Astrocyte (in vitro differentiated cells and primary cell): ENCODE data around the gene UBE2E3. TPM values are rescaled to one million over a fixed set of nuclear protein-coding genes. Genes with fewer than 3 reads are reported as not detected.

Experiments used
- DNase-seq: peaks from one replicate; pipeline ENCODE4 v3.0.0-alpha.2; 2010; ENCODE audit warnings: low read depth
- FAIRE-seq: peaks from 2 replicates; lab custom pipeline; 2011; peaks lifted over from hg19 to GRCh38; lab: Jason Lieb, UNC
- H2AFZ ChIP-seq: 2 replicates; pipeline ENCODE4 v1.6.0; 2012; ENCODE audit warnings: low read depth, low read length, inconsistent platforms
- H3K27ac ChIP-seq: 2 replicates; pipeline ENCODE4 v1.5.1; 2011; ENCODE audit warnings: low read depth, low read length, inconsistent platforms
- H3K27me3 ChIP-seq: 2 replicates; pipeline ENCODE4 v1.6.0; 2011; ENCODE audit warnings: low read length, inconsistent platforms; ENCODE audit not compliant: insufficient read depth
- H3K36me3 ChIP-seq: 2 replicates; pipeline ENCODE4 v1.5.1; 2011; ENCODE audit warnings: low read length, inconsistent platforms; ENCODE audit not compliant: insufficient read depth
- H3K4me1 ChIP-seq: 2 replicates; pipeline ENCODE4 v1.5.1; 2011; ENCODE audit warnings: low read length, inconsistent platforms; ENCODE audit not compliant: insufficient read depth
- H3K4me2 ChIP-seq: 2 replicates; pipeline ENCODE4 v1.6.0; 2012; ENCODE audit warnings: low read length, inconsistent platforms
- H3K4me3 ChIP-seq: 2 replicates; pipeline ENCODE4 v1.5.1; 2011; ENCODE audit warnings: low read depth, mild to moderate bottlenecking, low read length, inconsistent platforms; ENCODE audit not compliant: insufficient read depth
- H3K79me2 ChIP-seq: 2 replicates; pipeline ENCODE4 v1.6.0; 2012; ENCODE audit warnings: mild to moderate bottlenecking, low read length, inconsistent platforms; ENCODE audit not compliant: insufficient read depth
- H3K9ac ChIP-seq: 2 replicates; pipeline ENCODE4 v1.6.0; 2012; ENCODE audit warnings: mild to moderate bottlenecking, low read length, inconsistent platforms
- H3K9me3 ChIP-seq: 2 replicates; pipeline ENCODE4 v1.5.1; 2012; ENCODE audit warnings: low read depth, mild to moderate bottlenecking, low read length, inconsistent platforms; ENCODE audit not compliant: insufficient read depth
- H4K20me1 ChIP-seq: 2 replicates; pipeline ENCODE4 v1.6.0; 2012; ENCODE audit warnings: low read length, inconsistent platforms; ENCODE audit not compliant: insufficient read depth
- H3K27ac Mint-ChIP-seq: one replicate; pipeline ENCODE4 v1.8.0; 2021; ENCODE audit warnings: mild to moderate bottlenecking, mixed read lengths; ENCODE audit not compliant: unreplicated experiment
- H3K27me3 Mint-ChIP-seq: one replicate; pipeline ENCODE4 v1.8.0; 2021; ENCODE audit warnings: low read depth, mixed read lengths; ENCODE audit not compliant: unreplicated experiment
- H3K36me3 Mint-ChIP-seq: one replicate; pipeline ENCODE4 v1.8.0; 2021; ENCODE audit warnings: low read depth, mixed read lengths; ENCODE audit not compliant: unreplicated experiment
- H3K4me1 Mint-ChIP-seq: one replicate; pipeline ENCODE4 v1.8.0; 2021; ENCODE audit warnings: low read depth, mixed read lengths; ENCODE audit not compliant: unreplicated experiment
- H3K4me3 Mint-ChIP-seq: one replicate; pipeline ENCODE4 v1.8.0; 2021; ENCODE audit warnings: mild to moderate bottlenecking, moderate library complexity, mixed read lengths; ENCODE audit not compliant: unreplicated experiment
- H3K9me3 Mint-ChIP-seq: one replicate; pipeline ENCODE4 v1.8.0; 2021; ENCODE audit warnings: mild to moderate bottlenecking, mixed read lengths; ENCODE audit not compliant: unreplicated experiment
- EZH2 ChIP-seq: IDR thresholded peaks from 2 replicates; pipeline ENCODE4 v1.6.1; 2012; ENCODE audit warnings: mild to moderate bottlenecking, low read length, inconsistent platforms; ENCODE audit not compliant: insufficient read depth
- total RNA-seq: library from RNA; stranded (reverse); gene quantifications from 2 replicates; pipeline ENCODE4 v1.2.1, GENCODE V29; 2021
- TF ChIP-seq, protein P1 (sequence below): IDR thresholded peaks from 2 replicates; pipeline ENCODE4 v1.5.1; 2011; ENCODE audit warnings: low read depth, mild to moderate bottlenecking, inconsistent platforms, low read length, moderate library complexity; ENCODE audit not compliant: insufficient read depth

UBE2E3 gene
- total RNA-seq, 1 donor from 2014 or later = 140 TPM

DNA sequence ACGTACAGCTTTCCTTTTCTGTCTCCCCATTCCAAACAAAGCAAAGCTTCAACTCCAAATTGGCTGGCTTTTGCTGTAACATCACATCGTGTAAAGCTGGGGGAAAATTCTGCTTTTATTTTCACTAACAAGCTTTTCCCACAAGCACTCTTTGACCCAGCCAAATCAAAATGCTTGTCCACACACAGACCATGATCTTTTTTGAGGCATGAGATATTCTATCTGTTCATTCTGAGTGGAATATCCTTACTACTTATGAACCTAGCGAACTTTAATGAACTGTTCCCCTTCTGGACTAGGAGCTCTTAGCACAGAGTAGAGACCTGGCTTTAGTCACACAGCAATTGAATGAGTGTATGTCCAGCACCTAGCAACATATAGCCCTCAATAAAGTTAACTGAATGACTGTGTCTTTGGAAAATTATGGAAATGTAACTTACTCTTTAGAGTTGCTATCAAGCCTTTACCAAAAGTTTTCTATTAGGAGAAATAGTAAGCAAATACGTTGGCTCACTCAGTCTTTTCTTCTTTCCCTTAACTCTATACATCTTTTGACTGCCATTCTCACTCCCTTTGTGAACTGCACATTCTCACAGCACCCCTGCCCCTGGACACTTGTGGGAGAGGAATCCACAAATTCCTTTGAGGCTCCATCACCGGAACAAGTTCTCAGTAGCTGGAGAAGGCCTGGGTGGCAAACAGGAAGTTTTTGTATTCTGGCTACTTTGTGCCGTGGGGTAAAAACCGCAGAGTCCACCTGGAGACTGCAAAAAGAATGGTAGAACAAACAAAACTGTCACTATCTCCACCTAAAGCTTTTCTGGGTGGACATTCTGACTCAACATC lies 1.3 kb upstream of the UBE2E3 start:
- peaks cover 13% of the 10 kb centered on the region for H3K4me1 Mint-ChIP-seq
- peak overlapping the region; percentile 93 for H3K27ac Mint-ChIP-seq
- H3K36me3 ChIP-seq = peaks cover 9% of the 10 kb centered on the region
- peak; percentile 95 for FAIRE-seq
- H3K9ac ChIP-seq = peak overlapping the region; percentile 81
- H3K79me2 ChIP-seq = peaks cover 30% of the 10 kb centered on the region
- H3K9me3 Mint-ChIP-seq = no peaks in the 10 kb centered on the region
- peak overlapping the region; percentile 82 for H3K27ac ChIP-seq
- H3K9me3 ChIP-seq = no peaks in the 10 kb centered on the region
- DNase-seq = peak; percentile 79
- TF ChIP-seq, protein P1, sequence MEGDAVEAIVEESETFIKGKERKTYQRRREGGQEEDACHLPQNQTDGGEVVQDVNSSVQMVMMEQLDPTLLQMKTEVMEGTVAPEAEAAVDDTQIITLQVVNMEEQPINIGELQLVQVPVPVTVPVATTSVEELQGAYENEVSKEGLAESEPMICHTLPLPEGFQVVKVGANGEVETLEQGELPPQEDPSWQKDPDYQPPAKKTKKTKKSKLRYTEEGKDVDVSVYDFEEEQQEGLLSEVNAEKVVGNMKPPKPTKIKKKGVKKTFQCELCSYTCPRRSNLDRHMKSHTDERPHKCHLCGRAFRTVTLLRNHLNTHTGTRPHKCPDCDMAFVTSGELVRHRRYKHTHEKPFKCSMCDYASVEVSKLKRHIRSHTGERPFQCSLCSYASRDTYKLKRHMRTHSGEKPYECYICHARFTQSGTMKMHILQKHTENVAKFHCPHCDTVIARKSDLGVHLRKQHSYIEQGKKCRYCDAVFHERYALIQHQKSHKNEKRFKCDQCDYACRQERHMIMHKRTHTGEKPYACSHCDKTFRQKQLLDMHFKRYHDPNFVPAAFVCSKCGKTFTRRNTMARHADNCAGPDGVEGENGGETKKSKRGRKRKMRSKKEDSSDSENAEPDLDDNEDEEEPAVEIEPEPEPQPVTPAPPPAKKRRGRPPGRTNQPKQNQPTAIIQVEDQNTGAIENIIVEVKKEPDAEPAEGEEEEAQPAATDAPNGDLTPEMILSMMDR = no peak
- TF ChIP-seq EZH2 = no peak
- no peaks in the 10 kb centered on the region for H4K20me1 ChIP-seq
- H3K4me2 ChIP-seq = peak overlapping the region; percentile 86
- peaks cover 26% of the 10 kb centered on the region for H3K4me1 ChIP-seq
- peak overlapping the region; percentile 50 for H3K4me3 ChIP-seq
- no peaks in the 10 kb centered on the region for H3K27me3 Mint-ChIP-seq
- H3K4me3 Mint-ChIP-seq = peak overlapping the region; percentile 76
- peak overlapping the region; percentile 77 for H2AFZ ChIP-seq
- no peaks in the 10 kb centered on the region for H3K36me3 Mint-ChIP-seq
- H3K27me3 ChIP-seq = no peaks in the 10 kb centered on the region

DNA sequence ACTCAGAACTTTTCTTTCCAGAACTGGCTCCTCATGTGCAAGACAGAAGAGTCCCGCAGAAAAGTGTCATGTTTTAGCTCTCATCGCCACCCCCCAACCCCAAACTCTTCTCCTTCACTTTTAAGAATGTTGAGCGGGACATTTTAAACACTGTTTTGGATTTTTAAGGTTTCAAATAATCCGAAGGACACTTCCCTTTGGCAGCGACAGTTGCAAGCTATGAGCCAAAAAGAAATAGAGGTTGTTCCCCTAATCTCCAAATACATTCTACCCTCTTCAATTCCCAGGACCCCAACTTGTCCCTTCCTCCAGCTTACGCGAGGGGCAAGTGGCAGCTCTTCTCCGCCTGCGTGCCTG lies 678 bp upstream of the UBE2E3 start:
- Histone ChIP-seq H2AFZ (peak overlapping the region; percentile 77), H3K9me3 (no peaks in the 10 kb centered on the region), H3K27me3 (no peaks in the 10 kb centered on the region), H3K9ac (peak overlapping the region; percentile 81), H3K4me1 (peaks cover 27% of the 10 kb centered on the region), H3K4me3 (peak overlapping the region; percentile 50), H3K79me2 (peaks cover 36% of the 10 kb centered on the region), H3K36me3 (peaks cover 11% of the 10 kb centered on the region), H3K4me2 (peak overlapping the region; percentile 86), H4K20me1 (no peaks in the 10 kb centered on the region), H3K27ac (peak overlapping the region; percentile 82)
- H3K4me1 Mint-ChIP-seq = peaks cover 14% of the 10 kb centered on the region
- H3K9me3 Mint-ChIP-seq = no peaks in the 10 kb centered on the region
- H3K4me3 Mint-ChIP-seq = peak overlapping the region; percentile 76
- TF ChIP-seq EZH2 = no peak
- H3K36me3 Mint-ChIP-seq = no peaks in the 10 kb centered on the region
- H3K27ac Mint-ChIP-seq = peak overlapping the region; percentile 93
- DNase-seq = no peak
- no peak for FAIRE-seq
- H3K27me3 Mint-ChIP-seq = no peaks in the 10 kb centered on the region

DNA sequence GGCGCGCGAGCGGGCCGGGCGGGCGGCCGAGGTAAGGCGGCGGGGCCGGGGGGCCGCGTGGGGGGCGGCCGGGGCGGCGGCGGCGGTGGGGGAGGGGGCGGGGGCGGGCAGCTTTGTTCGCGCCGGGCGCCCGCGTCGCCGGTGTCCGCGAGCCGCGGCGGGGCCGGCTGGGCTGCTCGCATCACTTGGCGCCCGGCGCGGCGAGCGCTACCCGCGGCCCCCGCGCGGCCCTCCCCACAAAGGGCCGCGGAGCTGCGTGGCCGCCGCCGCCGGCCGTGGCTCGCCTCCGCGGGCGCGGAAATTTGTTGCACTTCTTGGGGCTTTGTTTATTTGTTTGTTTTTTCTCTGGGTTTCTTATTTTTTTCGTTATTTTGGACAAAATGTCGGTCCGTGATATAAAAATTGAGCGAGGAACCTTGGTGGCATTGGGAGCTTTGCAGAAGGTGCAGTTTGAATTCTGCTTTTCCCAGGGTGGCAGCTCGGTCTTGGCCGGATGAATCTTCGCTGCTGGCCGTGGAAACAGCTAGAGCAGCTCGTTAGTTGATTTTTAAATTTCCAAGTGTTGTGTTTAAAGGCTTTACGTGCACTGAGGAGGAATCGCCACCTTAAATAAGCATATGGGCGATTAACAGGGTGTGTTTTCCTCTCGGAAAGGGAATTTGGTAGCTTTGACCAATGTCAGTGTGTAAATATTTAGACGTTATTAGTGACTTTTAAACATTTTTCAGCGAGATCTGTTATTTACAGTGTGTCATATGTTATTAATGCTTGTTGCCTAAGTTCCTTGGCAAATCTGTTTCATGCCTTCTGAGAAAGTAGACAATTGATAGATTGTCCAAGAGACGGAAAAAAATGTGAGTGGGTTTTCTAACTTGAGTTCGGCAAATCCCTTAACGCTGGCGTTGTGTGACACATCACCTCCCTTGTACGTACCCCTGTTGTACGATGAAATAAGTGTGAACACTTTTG lies 822 bp downstream of the UBE2E3 start:
- Mint-ChIP-seq H3K4me1 (peaks cover 25% of the 10 kb centered on the region), H3K36me3 (no peaks in the 10 kb centered on the region), H3K4me3 (peak overlapping the region; percentile 99), H3K27me3 (no peaks in the 10 kb centered on the region), H3K9me3 (no peaks in the 10 kb centered on the region), H3K27ac (peak overlapping the region; percentile 98)
- peak overlapping the region; percentile 99 for H3K4me3 ChIP-seq
- FAIRE-seq (peak; percentile 54), DNase-seq (peak; percentile 51)
- no peak for TF ChIP-seq EZH2
- TF ChIP-seq, protein P1 = no peak
- H3K27me3 ChIP-seq = no peaks in the 10 kb centered on the region
- H3K36me3 ChIP-seq = peaks cover 17% of the 10 kb centered on the region
- H3K27ac ChIP-seq = peak overlapping the region; percentile 89
- no peaks in the 10 kb centered on the region for H3K9me3 ChIP-seq
- H4K20me1 ChIP-seq = peaks cover 13% of the 10 kb centered on the region
- peak overlapping the region; percentile 94 for H3K9ac ChIP-seq
- peaks cover 27% of the 10 kb centered on the region for H3K4me1 ChIP-seq
- H2AFZ ChIP-seq = no peak overlapping the region
- H3K79me2 ChIP-seq = peaks cover 51% of the 10 kb centered on the region
- H3K4me2 ChIP-seq = peak overlapping the region; percentile 89
